Activated naive CD4-positive, alpha-beta T cell treated with anti-CD3 and anti-CD28 coated beads, Interleukin-2, amount 50 U/mL, for 72 hours (primary cell): ENCODE measurements around the gene CLASP2. TPM values are rescaled to one million over a fixed set of nuclear protein-coding genes. Genes with fewer than 3 reads are reported as not detected.
A peak's percentile ranks its signal among the peaks of the same experiment; 100 is the strongest.
"Not testable (repeated sequence)": the region's sequence is repeated elsewhere in the genome, so short reads cannot be mapped to it uniquely, and the experiment has no call there.

Source experiments
- ATAC-seq, 2 donors: fragments of 150-1000 bp; cut with Tn5 transposase; 2 replicates each; pipeline ENCODE4 v1.10.0; 2021; ENCODE audit warnings: mild to moderate bottlenecking in 2 of 2, moderate library complexity in 2 of 2
- DNase-seq, 2 donors: peaks; one replicate each; pipeline ENCODE4 v3.0.0; 2021 to 2022; ENCODE audit warnings: low spot score in 2 of 2
- H3K27ac Mint-ChIP-seq, 2 donors: one replicate each; pipeline ENCODE4 v1.8.0; 2022; ENCODE audit warnings: mild to moderate bottlenecking in 2 of 2, mixed read lengths in 2 of 2
- H3K36me3 Mint-ChIP-seq, 2 donors: one replicate each; pipeline ENCODE4 v1.8.0; 2022; ENCODE audit warnings: mixed read lengths in 2 of 2
- H3K9me3 Mint-ChIP-seq, 2 donors: one replicate each; pipeline ENCODE4 v1.8.0; 2022; ENCODE audit warnings: mixed read lengths in 2 of 2
- total RNA-seq, 2 donors: library from RNA; stranded (reverse); gene quantifications; one replicate each; pipeline ENCODE4 v1.2.3, GENCODE V29; 2022

CLASP2 gene
- total RNA-seq, 2 donors from 2014 or later: 42.8 to 45.5 TPM

- no peaks in the 10 kb centered on the region for H3K9me3 Mint-ChIP-seq
- H3K36me3 Mint-ChIP-seq: no peaks in the 10 kb centered on the region
- DNase-seq: no peak
- H3K27ac Mint-ChIP-seq: no peak overlapping the region
- ATAC-seq: peak in 1 of 2 donors; percentile 13
Observed at GRCh38 chr3:33658621-33658990, 59.4 kb downstream of the CLASP2 start.

DNA sequence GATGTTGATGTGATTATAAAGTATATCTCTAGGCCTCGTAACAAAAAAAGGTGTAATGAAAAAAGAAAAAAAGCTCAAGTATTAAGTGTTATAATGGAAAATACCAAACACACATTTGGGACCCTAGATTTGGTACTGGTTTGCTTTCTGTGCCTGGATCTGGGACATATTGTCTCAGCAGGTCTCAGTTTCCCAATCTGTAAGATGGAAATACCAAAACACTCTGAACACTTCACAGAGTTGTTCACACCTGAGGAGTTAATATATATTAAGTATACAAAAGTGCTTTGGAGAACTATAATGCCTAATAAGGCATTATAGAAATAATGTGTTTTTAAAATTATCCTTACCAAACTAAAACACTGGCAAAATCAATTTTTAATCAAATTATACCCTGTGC, 60.0 kb downstream of the CLASP2 start:
- Mint-ChIP-seq H3K27ac (no peak overlapping the region), H3K9me3 (no peaks in the 10 kb centered on the region), H3K36me3 (no peaks in the 10 kb centered on the region)
- ATAC-seq (no peak), DNase-seq (no peak)

GRCh38 chr3:33652736-33653135, 65.3 kb downstream of the CLASP2 start:
- Mint-ChIP-seq H3K9me3 (no peaks in the 10 kb centered on the region), H3K36me3 (no peaks in the 10 kb centered on the region), H3K27ac (no peak overlapping the region)
- DNase-seq (no peak), ATAC-seq (no peak)

- not testable (repeated sequence) for H3K27ac Mint-ChIP-seq, ATAC-seq, DNase-seq, H3K9me3 Mint-ChIP-seq, H3K36me3 Mint-ChIP-seq
Observed at GRCh38 chr3:33651101-33651500, 67.0 kb downstream of the CLASP2 start.

DNA sequence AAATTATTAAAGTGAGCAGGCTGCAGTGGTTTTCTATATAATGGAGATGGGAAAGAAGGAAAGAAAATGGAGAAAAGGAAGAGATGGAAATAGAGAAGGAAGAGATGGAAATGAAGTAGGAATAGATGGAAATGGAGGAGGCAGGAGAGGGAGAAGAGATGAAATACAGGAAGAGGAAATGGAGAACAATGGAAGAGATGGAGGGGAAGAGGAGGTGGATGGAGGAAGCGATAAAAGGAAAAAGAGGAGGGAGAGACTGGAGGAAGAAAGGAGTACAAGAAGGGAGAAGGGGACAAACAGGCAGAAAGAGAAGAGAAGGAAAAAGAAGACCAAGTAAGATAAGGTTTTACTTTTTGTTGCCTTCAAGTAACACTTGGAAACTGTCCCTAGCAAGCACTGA, 67.6 kb downstream of the CLASP2 start:
- DNase-seq (no peak), ATAC-seq (no peak)
- no peaks in the 10 kb centered on the region for H3K9me3 Mint-ChIP-seq
- no peak overlapping the region for H3K27ac Mint-ChIP-seq
- H3K36me3 Mint-ChIP-seq: no peaks in the 10 kb centered on the region

- Mint-ChIP-seq H3K9me3 (no peaks in the 10 kb centered on the region), H3K27ac (peak overlapping the region in 1 of 2 donors; percentile 16), H3K36me3 (no peaks in the 10 kb centered on the region)
- DNase-seq (no peak), ATAC-seq (peak in 1 of 2 donors; percentile 59)
Observed at GRCh38 chr3:33648793-33649192, 69.3 kb downstream of the CLASP2 start.

- peak overlapping the region in 1 of 2 donors; percentile 38 for H3K27ac Mint-ChIP-seq
- DNase-seq (no peak), ATAC-seq (no peak)
- H3K9me3 Mint-ChIP-seq: no peaks in the 10 kb centered on the region
- H3K36me3 Mint-ChIP-seq: no peaks in the 10 kb centered on the region
Observed at GRCh38 chr3:33646406-33646805, 71.6 kb downstream of the CLASP2 start.

GRCh38 chr3:33645060-33645647, 72.9 kb downstream of the CLASP2 start:
- Mint-ChIP-seq H3K36me3 (no peaks in the 10 kb centered on the region), H3K27ac (peak overlapping the region in 1 of 2 donors; percentile 51), H3K9me3 (no peaks in the 10 kb centered on the region)
- ATAC-seq: peak; percentile 72 to 75
- no peak for DNase-seq

GRCh38 chr3:33644582-33644981, 73.5 kb downstream of the CLASP2 start:
- H3K36me3 Mint-ChIP-seq: no peaks in the 10 kb centered on the region
- no peaks in the 10 kb centered on the region for H3K9me3 Mint-ChIP-seq
- DNase-seq (no peak), ATAC-seq (no peak)
- no peak overlapping the region for H3K27ac Mint-ChIP-seq

DNA sequence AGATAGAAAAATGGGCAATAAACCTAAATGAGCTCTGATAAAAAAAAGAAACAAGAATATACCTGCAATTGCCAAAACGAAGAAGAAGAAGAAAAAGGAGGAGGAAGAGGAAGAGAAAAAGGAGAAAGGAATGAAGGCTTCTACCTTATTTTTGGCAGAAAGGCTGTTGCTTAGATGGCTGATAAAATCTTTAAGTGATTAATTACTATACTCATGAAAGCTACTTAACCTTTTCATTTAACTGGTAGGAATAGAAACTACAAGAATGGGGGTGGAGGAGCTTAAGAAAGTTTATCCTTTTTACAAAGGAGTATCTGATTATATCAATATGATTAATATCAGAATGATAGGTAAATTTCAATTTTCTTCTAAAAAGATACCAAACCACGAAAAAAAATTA, 75.2 kb downstream of the CLASP2 start:
- ATAC-seq: no peak
- Mint-ChIP-seq H3K27ac (no peak overlapping the region), H3K9me3 (no peaks in the 10 kb centered on the region)

GRCh38 chr3:33639889-33640288, 78.2 kb downstream of the CLASP2 start:
- H3K36me3 Mint-ChIP-seq: no peaks in the 10 kb centered on the region
- H3K27ac Mint-ChIP-seq: peak overlapping the region in 1 of 2 donors; percentile 36
- DNase-seq (no peak), ATAC-seq (no peak)
- no peaks in the 10 kb centered on the region for H3K9me3 Mint-ChIP-seq

More for the DNA sequence above, 75.2 kb downstream of the CLASP2 start:
- no peak for DNase-seq
- H3K36me3 Mint-ChIP-seq: no peaks in the 10 kb centered on the region

DNA sequence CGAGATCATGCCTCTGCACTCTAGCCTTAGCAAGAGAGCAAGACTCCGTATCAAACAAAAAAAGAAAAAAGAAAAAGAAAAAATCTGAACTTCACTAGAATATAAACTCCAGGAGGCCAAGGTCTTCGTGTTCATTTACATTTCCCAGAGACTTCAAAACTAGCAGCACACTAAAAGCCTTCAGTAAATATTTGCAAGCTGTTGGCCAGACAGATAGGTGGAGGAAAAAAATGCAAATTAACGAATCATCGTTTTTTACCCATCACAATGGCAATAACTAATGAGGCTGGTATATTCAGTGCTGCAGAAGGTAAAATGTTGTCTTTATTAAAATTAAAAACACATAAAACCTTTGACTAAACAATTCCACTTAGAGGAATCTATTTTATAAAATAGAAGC, 80.6 kb downstream of the CLASP2 start:
- no peaks in the 10 kb centered on the region for H3K9me3 Mint-ChIP-seq
- DNase-seq (no peak), ATAC-seq (no peak)
- H3K36me3 Mint-ChIP-seq: no peaks in the 10 kb centered on the region
- peak overlapping the region in 1 of 2 donors; percentile 44 for H3K27ac Mint-ChIP-seq

- no peak overlapping the region for H3K27ac Mint-ChIP-seq
- no peaks in the 10 kb centered on the region for H3K36me3 Mint-ChIP-seq
- ATAC-seq: no peak
- no peak for DNase-seq
- no peaks in the 10 kb centered on the region for H3K9me3 Mint-ChIP-seq
Observed at GRCh38 chr3:33636125-33636850, 81.8 kb downstream of the CLASP2 start.

- Mint-ChIP-seq H3K27ac (no peak overlapping the region), H3K9me3 (no peaks in the 10 kb centered on the region), H3K36me3 (no peaks in the 10 kb centered on the region)
- ATAC-seq: no peak
- DNase-seq: no peak
Observed at GRCh38 chr3:33634262-33634661, 83.8 kb downstream of the CLASP2 start.

DNA sequence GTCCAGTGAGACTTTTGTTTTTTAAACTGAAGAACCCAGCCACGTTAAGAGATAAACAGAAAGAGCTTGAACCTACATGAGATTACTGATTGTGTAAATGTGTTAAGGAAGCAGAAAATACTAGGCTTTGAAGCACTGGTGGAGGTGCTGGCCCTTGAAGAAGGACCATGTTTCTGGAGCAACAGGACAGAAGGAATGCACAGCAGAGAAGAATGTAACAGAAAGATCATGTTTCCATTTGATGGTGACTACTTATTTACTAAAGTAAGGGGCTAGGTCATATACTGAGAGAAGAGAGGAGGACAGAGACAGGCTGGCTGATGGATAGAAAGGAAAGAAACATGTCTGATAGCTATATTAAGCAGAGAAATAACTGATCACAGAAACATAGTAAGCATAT, 88.8 kb downstream of the CLASP2 start:
- H3K9me3 Mint-ChIP-seq: no peaks in the 10 kb centered on the region
- DNase-seq: no peak

DNA sequence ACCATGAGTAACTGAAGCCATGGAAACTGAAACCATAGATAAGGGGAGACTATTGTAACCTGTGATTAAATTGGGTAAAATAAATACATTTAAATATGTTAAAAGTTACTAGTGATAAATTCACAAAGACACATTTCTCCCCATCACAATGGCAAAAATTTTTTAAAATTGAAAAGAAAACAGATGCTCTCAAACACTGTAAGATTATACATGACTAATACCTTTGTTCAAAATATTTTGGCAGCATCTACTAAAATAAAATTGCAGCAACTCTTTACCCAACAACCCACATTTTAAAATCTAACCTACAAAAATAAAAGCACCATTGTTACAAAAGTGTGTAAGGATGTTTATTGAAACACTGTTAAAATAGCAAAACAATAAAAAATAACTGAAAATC, 93.3 kb downstream of the CLASP2 start:
- Mint-ChIP-seq H3K27ac (no peak overlapping the region), H3K9me3 (no peaks in the 10 kb centered on the region), H3K36me3 (no peaks in the 10 kb centered on the region)
- no peak for DNase-seq
- ATAC-seq: no peak

More for the DNA sequence above, 88.8 kb downstream of the CLASP2 start:
- Mint-ChIP-seq H3K36me3 (no peaks in the 10 kb centered on the region), H3K27ac (no peak overlapping the region)
- no peak for ATAC-seq

- DNase-seq (no peak), ATAC-seq (no peak)
- peaks cover 0 to 10% of the 10 kb centered on the region in 2 donors for H3K36me3 Mint-ChIP-seq
- no peak overlapping the region for H3K27ac Mint-ChIP-seq
- no peaks in the 10 kb centered on the region for H3K9me3 Mint-ChIP-seq
Observed at GRCh38 chr3:33613041-33613440, 105.0 kb downstream of the CLASP2 start.

GRCh38 chr3:33612607-33613006, 105.4 kb downstream of the CLASP2 start:
- Mint-ChIP-seq H3K36me3 (peaks cover 0 to 10% of the 10 kb centered on the region in 2 donors), H3K27ac (no peak overlapping the region), H3K9me3 (no peaks in the 10 kb centered on the region)
- no peak for DNase-seq
- no peak for ATAC-seq
